Adrenal gland (tissue), 5 donors: ENCODE measurements around the gene ACTL10.

Source experiments
- CTCF ChIP-seq, 6 experiments: fragments of 450-650 bp in 4 of 6; fragments of 200-600 bp in 2 of 6; sonication (generic) in 1 of 6; IDR thresholded peaks; 1 replicate in 5 of 6; 2 replicates in 1 of 6; pipeline versions ENCODE4 v1.5.1 to v1.8.0; 2016 to 2021; ENCODE audit warnings: antibody characterized with exemption in 6 of 6, mild to moderate bottlenecking in 2 of 6, moderate library complexity in 1 of 6
- POLR2A ChIP-seq, 2 donors: fragments of 450-650 bp; IDR thresholded peaks; one replicate each; pipeline ENCODE4 v1.6.1; 2017; ENCODE audit warnings: antibody characterized with exemption in 2 of 2, mild to moderate bottlenecking in 2 of 2, moderate library complexity in 1 of 2
- donor health status: DM: no; HTN: no; CAD: no.

DNA sequence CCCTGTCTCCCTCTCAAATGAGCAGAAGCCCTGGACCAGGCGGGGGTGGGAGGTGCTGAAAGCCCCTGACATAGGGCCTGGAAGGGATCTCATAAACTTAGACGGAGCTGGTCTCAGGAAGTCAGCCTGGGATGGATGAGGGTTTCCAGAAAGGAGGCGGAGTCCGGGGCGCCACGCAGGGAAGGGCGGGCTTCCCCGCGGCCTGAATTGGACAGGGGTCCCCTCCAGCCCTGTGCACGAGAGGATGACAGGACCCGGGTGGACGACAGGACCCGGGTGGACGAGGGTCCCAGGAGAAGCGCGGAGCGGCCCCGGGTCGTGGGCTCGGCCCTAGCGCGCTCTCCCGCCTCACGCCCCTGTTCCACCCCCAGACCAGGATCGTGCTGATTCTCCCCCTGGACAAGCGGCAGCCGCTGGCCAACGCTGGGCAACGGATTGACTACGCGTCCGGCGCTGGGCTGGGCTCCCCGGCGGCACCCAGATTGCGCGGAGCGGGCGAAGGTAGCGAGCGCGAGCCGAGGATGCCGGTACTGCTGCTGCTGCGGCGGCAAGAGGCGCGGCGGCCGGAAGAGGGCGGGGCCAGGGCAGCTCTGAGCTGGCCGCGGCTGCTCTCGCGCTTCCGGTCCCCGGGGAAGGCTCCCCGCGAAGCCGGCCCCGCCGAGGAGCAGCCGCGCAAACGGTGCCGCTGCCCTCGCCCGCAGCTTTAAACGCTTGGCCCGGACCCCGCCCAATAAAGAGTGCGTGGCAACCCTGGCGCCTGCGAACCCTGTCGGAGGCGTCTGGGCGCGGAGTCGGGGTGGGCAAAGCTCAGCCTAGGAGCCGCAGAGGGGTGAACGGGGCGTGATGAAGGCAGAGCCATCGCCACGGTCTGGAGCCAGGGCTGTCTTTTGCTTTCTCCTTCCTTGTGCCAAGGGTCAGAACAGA, 3.3 kb upstream of the ACTL10 start:
- TF ChIP-seq POLR2A (IDR thresholded peaks at IDR 0.05) (peak; percentile 54 to 57), CTCF (IDR thresholded peaks at IDR 0.05) (no peak)
